Measurements from ENCODE around the gene PI4KB.

The PI4KB gene

GRCh38 chr1:151346082-151346768 is 19.0 kb upstream of the PI4KB start:
- DNase-seq (ENCODE audit: low spot score): no peak

DNA sequence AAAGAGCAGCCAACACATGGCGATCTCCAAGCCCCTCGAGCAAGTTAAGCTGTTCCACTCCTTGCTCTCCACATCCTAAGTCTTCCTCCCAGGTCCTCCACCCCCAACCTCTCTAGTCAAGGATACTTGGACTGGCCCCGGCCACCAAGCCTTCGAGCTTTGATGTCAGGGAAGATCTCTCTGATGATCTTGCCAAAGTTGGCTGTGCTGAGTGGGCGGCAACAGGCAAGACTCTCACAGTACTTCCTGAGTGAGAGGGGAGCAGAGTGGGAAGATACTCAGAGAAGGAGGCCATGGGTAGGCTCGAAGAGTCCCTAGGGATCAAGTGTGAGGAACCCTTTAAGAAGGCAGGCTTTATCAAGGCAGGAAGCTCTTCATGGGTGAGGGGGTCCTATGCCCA is 17.1 kb upstream of the PI4KB start:
- DNase-seq (ENCODE audit: low spot score): no peak

DNA sequence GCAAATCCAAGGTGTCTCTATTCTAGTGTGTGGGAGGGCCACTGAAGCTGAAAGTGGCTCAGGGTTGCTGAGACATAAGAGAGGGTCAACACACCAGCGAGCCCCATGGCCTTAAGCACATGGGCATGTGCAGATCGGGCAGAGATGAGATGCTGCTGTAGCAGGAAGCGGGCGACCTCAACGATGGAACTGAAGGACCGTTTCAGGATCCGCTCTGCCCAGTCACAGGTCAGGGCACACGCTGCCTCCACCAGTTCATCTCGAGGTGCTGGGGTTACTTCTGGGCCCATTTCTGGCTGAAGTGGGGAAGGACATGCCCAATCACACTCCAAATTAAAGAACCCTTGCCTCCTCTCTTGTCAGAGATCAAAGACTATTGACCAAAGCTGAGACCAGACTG is 16.4 kb upstream of the PI4KB start:
- DNase-seq (ENCODE audit: low spot score): no peak

GRCh38 chr1:151342569-151342968 is 15.4 kb upstream of the PI4KB start:
- no peak for DNase-seq (ENCODE audit: low spot score)

DNA sequence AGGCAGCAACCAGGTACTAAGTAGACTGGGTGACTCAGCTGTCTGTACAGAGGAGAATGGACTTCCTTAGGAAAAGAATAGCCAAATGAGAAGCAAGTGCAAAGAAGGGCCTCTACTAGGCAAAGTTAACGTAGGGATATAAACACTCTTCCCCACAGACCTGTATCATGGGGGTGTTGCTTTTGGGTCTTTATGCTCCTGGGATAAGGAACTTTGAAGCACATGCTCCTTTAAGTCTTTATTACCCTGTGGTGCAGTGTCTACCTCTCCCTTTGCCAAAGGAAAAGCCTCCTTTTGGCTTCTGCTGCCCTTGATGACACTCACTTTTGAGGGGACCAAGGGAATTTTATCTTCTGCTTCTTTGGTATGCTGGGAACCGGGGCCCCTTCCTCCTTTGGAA is 14.8 kb upstream of the PI4KB start:
- no peak for DNase-seq (ENCODE audit: low spot score)

DNA sequence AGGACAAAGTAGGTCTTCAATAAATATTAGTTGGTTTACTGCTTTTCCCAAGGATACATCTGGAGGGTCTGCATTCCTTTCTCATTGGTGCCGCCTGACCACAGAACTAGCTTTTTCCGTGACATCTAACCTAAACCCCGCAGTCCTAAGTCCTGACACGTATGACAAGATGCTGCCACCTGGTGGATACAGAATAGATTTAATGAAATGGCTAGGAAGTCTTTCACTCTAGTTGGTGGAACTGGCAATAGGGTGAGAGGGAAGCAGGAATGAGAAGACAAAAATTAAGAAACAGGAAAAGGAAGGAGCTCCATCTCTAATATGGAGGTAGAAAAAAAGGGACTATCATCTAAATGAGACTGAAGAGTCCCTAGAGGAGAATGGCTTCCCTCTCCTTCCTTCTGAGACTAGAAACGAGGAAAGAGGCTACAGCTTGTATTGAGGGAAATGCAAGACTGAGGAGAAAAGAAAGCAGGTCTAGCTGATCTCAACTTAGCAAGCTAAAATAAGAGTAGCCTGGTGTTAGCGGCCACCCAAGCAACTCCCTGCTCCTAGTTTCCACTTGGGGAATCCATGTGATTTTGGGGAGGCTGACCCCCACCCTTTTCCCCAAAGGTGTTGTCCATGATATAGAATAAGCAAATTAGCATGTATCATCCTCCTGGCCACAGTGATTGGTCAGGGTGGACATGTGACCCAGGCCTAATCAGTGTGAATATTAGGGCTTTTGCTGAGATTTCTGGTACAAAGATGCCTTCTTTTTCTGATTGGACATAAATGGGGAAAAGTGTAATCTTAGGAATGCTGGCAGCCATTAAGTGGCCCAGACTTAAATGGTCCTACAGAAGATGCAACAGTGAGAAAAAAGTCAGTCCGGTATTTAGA is 13.9 kb upstream of the PI4KB start:
- DNase-seq (ENCODE audit: low spot score): peak; percentile 69

- DNase-seq (ENCODE audit: low spot score): no peak
These were observed 9.3 kb upstream of the PI4KB start for GRCh38 chr1:151336556-151336955.

GRCh38 chr1:151334822-151335221 is 7.6 kb upstream of the PI4KB start:
- no peak for DNase-seq (ENCODE audit: low spot score)

DNA sequence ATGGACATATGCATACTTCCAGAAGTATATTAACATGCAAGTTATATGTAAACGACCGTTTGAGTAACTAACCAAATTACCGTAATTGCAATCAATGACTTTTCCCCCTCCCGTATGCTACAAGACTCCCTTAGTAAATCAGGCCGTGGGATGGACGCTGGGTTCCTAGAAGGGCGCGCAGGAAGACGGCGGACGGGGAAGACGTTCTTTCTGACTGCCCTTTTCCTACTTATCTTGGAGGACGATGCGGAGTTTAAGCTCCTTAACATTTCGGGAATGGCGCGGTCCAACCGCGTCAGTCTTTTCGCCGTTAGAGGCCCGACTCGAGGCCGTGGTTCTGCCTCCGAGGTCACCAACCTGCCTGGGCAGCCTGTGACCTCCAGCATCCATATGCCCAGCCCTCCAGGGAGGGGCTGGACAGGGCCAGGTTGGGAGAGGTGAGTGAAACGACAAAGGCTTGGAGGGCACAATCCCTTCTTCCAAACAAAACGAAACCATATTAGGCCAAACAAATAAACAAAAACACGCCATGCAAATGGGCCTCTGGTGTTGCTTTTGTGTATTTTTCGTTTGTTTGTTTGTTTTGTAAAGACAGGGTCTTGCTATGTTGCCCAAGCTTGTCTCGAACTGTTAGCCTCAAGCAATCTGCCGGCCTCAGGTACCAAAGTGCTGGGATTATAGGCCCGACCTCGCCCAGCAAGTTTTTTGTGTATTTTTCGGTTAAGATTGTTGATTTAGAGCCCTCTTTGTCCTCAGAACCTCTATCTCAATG is 873 bp upstream of the PI4KB start:
- DNase-seq (ENCODE audit: low spot score): no peak

GRCh38 chr1:151326619-151327222 is 495 bp downstream of the PI4KB start:
- DNase-seq (ENCODE audit: low spot score): peak; percentile 68

DNA sequence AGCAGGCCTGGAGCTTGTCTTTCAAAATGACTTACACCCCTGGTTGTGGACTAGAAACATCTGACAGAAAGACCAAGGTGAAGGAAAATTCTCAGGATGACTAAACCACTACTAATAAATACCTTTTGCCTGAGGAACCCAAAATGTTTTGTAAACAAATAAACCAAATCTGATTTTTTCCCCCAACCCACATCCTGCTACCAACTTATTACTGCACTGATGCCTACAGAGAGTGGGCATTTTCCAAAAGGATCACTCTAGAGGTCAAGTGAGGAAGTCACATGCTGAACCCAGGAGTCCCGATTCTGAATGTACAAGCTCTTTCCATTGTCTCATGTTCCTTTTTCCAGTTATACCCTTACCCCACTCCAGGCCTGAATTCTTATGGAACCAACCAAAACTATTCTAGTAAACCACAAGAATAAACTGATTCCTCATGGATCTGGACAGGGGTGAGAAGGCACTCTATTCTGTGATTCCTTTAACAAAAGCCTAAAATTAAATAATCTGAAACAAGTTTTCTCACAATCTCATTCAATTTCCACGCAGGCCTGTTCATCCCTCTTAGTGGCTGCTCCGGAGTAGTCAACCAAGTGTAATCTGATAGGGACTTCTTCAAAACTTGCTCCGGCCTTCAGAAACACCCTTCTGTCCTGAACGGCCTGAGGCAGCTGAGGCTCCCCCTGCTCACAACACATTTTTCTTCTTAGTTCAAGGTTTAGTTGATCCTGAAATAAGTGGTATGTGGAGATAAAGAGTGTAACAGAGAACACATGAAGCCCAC is 1.4 kb downstream of the PI4KB start:
- DNase-seq (ENCODE audit: low spot score): no peak

- DNase-seq (ENCODE audit: low spot score): no peak
These were observed 2.0 kb downstream of the PI4KB start for GRCh38 chr1:151325231-151325630.

DNA sequence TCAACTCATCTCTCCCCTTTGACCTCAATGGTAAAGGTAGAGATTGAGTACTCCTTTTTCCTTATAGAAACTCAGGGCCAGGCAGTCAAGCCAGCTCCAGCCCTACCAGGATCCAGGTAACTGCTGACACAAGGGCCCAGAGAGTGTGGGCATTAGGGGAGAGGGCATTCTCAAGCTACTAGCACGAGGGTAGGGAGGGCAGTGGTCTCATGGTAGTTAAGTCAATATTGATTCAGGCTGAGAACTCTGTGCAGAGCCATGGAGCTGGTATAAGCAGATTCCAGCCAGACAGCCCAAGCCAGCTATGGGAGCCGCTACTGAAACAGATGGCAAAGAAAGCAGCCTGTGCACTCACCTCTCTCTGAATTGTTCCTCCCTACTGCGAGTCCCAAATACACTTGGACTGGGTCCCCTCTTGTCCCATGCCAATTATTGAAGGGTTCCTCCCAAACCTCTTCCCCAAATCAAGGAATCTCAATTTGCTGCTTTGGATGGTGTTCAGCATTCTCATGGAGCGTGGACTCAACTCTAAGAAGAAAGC is 2.8 kb downstream of the PI4KB start:
- no peak for DNase-seq (ENCODE audit: low spot score)

- DNase-seq (ENCODE audit: low spot score): no peak
These were observed 8.2 kb downstream of the PI4KB start for GRCh38 chr1:151318975-151319374.

DNA sequence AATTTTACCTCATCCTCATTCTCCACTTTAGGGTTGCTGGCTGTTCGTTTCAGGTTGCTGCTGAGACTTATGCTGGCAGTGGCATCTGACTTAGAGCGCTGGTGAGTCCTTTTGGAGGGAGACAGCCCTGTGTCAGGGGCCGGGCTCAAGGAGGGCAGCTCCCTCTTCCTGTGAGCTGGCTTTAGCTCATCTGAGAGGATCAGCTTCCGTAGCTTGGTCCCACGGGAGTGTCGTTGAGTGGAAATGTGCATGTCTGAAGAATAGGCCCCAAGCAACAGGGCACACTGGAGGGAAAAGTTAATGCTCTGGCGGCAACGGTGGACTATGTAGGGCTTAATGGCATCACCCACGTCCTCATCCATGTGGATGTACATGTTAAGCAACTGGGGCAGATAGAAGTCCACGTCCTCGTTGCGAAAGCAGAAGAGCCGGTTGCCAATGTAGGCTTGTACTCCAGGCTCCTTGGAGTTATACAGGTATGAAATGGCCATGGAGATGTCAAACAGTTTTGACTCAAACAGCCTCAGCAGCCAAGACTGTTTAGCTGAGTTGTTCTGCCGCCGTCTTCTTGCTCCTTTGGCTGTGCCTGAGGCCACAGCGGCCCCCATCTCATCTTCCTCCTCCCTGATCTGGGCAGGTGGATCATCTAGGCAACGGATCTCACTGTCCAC is 11.5 kb downstream of the PI4KB start:
- no peak for DNase-seq (ENCODE audit: low spot score)

- DNase-seq (ENCODE audit: low spot score): peak; percentile 99
These were observed 12.9 kb downstream of the PI4KB start for GRCh38 chr1:151314137-151314875.

DNA sequence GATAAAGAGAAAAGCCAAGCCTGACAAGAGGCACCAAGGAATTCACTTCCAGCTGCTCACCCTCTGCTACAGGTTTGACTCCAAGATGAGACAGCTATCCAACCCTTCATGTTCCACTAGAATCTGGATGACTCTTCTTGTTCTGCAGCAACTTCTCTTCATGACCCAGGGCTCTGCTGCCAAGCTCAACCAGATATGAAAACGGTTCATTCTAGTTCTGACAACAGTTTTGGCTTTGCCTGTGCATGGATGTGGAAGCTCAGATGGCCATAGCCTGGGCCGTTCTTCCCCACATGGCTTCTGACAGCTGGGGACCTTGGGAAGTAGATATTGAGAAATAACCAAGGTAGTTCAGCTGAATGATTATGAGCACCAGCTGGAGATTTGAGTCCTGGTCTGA is 13.7 kb downstream of the PI4KB start:
- no peak for DNase-seq (ENCODE audit: low spot score)

DNA sequence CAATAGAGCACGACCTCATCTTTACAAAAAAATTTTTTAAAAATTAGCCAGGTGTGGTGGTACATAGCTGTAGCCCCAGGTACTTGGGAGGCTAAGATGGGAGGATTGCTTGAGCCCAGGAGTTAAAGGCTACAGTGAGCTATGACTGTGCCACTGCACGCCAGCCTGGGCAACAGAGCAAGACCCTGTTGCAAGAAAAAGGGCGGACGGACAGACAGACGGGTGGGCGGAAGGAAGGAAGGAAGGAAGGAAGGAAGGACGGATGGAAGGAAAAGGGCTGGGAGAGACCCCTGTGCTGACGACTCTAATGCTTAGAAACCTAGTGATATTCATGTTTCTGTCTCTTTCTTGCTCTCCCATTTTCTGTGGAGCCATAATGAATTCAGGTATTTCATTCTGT is 14.4 kb downstream of the PI4KB start:
- DNase-seq (ENCODE audit: low spot score): no peak

DNA sequence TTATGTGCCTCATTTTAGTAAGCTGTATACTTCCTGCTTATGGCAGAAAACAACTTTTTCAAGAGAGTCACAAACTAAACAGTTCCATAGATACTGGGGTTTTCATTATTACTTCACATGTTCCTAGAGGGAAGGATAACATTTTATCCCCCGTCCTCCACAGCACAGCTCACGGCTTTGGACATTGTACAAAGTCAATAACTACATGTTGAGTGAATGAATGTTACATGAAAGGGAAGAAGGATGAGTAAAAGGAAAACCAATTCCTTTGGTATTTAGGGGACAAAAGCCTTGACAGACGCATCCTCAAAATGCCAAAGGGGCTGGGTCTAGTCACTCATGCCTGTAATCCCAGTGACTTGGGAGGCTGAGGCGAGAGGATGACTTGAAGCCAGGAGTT is 14.8 kb downstream of the PI4KB start:
- no peak for DNase-seq (ENCODE audit: low spot score)
